GM23338 (cell line): ENCODE measurements around the gene ARHGAP1.

Experiments used
- CREB1 ChIP-seq: fragments of 250-450 bp; sonication (Bioruptor Pico); IDR thresholded peaks from 2 replicates; pipeline ENCODE4 v1.5.0; 2020; ENCODE audit warnings: low read depth, mild to moderate bottlenecking, moderate library complexity
- CTCF ChIP-seq, 2 experiments: fragments of 200-600 bp in 1 of 2; sonication (generic) in 1 of 2; conservative IDR thresholded peaks; 2 replicates each; pipeline versions ENCODE4 v1.5.1 to v1.6.1; 2016 to 2017; ENCODE audit warnings: antibody characterized with exemption in 2 of 2, low read depth in 2 of 2, mild to moderate bottlenecking in 2 of 2, moderate library complexity in 1 of 2
- EZH2 ChIP-seq: fragments of 200-600 bp; sonication (generic); IDR thresholded peaks from one replicate; pipeline ENCODE4 v1.8.0; 2017; ENCODE audit warnings: antibody characterized with exemption, mild to moderate bottlenecking, low read depth; ENCODE audit not compliant: unreplicated experiment
- EZH2phosphoT487 ChIP-seq: fragments of 200-600 bp; sonication (generic); IDR thresholded peaks from one replicate; pipeline ENCODE4 v1.8.1; 2018; ENCODE audit warnings: antibody characterized with exemption; ENCODE audit not compliant: unreplicated experiment
- JUNB ChIP-seq: IDR thresholded peaks from one replicate; pipeline ENCODE4 v1.6.1; 2016; ENCODE audit warnings: antibody characterized with exemption; ENCODE audit not compliant: unreplicated experiment
- NANOG ChIP-seq: IDR thresholded peaks from 2 replicates; pipeline ENCODE4 v1.6.1; 2016; ENCODE audit warnings: antibody characterized with exemption, borderline replicate concordance
- POLR2AphosphoS5 ChIP-seq: IDR thresholded peaks from 2 replicates; pipeline ENCODE4 v1.6.1; 2016; ENCODE audit warnings: antibody characterized with exemption, low read depth
- REST ChIP-seq: IDR thresholded peaks from one replicate; pipeline ENCODE4 v1.6.1; 2018; ENCODE audit warnings: antibody characterized with exemption; ENCODE audit not compliant: unreplicated experiment

- no peak for TF ChIP-seq REST
- TF ChIP-seq EZH2 = no peak
- TF ChIP-seq CTCF (conservative IDR thresholded peaks at IDR 0.05; ENCODE audit: low read depth in 2 of 2) = no peak
- no peak for TF ChIP-seq POLR2AphosphoS5
- TF ChIP-seq CREB1 (CRISPR knock-in tag) = no peak
- TF ChIP-seq EZH2phosphoT487 = no peak
- TF ChIP-seq JUNB = no peak
- TF ChIP-seq NANOG = no peak
These were observed 17.4 kb downstream of the ARHGAP1 start for GRCh38 chr11:46682773-46683752.
